ENCODE data around the gene SEMA3E. TPM values are rescaled to one million over a fixed set of nuclear protein-coding genes. Genes with fewer than 3 reads are reported as not detected.

Gene SEMA3E
- total RNA-seq, 1 experiment from 2014 or later = 5.8 TPM

DNA sequence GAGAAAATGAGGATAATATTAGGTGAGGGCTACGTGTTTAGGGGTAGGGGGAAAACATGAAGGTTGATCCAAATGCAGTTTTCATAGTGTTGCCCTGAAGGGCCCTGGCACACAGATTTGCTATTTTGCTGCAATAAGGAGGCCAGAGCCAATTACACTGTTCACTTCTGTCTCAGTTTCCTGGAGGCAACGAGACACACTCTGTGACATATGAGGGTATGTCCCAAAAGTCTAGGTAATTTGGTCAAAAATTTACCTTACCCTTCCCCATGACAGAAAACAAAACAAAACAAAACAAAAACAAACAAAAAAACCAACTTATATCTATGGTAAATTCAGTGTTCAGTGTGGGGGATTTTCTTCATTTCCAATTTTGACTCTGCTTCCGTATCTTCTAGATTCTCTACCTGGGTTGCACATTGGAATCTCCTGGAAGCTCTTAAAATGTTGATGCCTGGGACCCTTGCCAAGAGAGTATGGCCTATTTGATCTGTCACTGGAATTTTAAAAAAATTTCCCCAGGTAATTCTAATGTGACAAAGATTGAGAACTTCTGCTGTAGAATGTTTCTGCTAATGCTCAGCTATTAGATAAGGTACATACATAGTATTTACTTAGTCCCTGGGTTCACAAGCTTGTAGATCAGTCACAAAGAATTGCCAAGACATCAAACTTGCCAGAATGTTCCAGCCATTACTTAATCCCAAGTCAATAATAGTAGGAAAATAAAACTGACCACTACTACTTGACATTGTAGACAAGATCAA is 139.5 kb downstream of the SEMA3E start:
- Histone ChIP-seq H3K27me3 (ENCODE audit: control insufficient read depth, insufficient read depth, low read length) (no peaks in the 10 kb centered on the region), H3K36me3 (replicated peaks; ENCODE audit: control insufficient read depth, insufficient read depth, low read length) (no peaks in the 10 kb centered on the region), H3K4me3 (ENCODE audit: insufficient read depth, low read depth, low read length) (no peak overlapping the region)
- no peak for DNase-seq

DNA sequence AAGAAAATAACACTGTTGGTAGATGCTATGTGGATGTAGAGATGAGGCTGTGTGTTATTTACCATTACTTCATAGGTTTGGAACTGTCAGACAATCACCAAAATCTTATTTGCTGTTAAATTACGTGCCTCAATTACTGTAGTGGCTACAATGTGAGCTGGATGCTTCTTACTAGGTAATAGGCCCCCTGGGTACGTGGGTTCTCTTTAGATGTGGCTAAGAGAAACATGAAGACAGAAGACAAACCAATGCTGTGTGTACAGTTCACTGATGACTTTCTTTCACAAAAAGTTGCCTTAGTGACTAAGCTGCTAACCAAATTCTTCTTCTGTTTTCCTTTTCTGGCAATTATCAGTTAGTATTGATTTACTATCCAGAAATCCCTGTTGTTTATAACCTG is 144.6 kb downstream of the SEMA3E start:
- no peaks in the 10 kb centered on the region for H3K27me3 ChIP-seq (ENCODE audit: control insufficient read depth, insufficient read depth, low read length)
- no peaks in the 10 kb centered on the region for H3K36me3 ChIP-seq (replicated peaks; ENCODE audit: control insufficient read depth, insufficient read depth, low read length)
- no peak overlapping the region for H3K4me3 ChIP-seq (ENCODE audit: insufficient read depth, low read depth, low read length)
- DNase-seq = no peak

DNA sequence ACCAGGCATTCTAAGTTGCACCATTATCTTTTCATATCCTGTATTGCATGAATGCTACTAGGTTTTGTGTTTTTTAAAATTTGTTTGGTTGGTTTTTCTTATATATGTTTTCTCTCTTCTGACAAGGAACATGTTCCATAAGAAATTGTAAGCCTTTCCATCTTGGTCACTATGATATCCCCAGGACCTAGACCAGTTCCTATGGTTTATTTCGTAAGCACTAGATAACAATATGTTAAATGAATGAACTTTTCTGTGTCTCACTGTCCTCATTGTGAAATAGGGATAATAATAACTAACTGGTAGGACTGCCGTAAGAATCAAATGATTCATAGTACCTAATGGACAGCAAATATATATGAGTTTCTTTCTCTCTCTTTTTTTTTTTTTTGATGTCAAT is 146.3 kb downstream of the SEMA3E start:
- no peaks in the 10 kb centered on the region for H3K36me3 ChIP-seq (replicated peaks; ENCODE audit: control insufficient read depth, insufficient read depth, low read length)
- no peak for DNase-seq
- no peaks in the 10 kb centered on the region for H3K27me3 ChIP-seq (ENCODE audit: control insufficient read depth, insufficient read depth, low read length)
- no peak overlapping the region for H3K4me3 ChIP-seq (ENCODE audit: insufficient read depth, low read depth, low read length)

DNA sequence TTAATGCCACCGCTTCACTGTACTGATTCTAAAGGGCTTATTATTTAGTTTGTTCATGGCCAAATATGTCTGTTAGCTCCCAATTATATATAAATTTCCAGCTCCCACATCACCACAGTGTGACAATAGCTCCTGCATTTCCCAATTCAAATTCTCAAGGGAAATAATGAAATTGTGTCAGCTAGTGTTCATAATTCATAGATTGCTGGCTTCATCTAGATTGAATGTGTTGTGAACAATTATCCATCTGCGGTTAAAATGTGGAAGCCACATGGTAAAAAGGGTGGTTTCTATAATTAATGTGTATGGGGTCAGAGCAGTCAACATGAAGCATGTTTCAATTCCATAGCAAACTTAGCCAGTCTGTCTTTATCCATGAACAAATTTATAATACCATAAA is 154.3 kb downstream of the SEMA3E start:
- no peaks in the 10 kb centered on the region for H3K36me3 ChIP-seq (replicated peaks; ENCODE audit: control insufficient read depth, insufficient read depth, low read length)
- no peak for DNase-seq
- no peak overlapping the region for H3K4me3 ChIP-seq (ENCODE audit: insufficient read depth, low read depth, low read length)
- H3K27me3 ChIP-seq (ENCODE audit: control insufficient read depth, insufficient read depth, low read length) = no peaks in the 10 kb centered on the region

DNA sequence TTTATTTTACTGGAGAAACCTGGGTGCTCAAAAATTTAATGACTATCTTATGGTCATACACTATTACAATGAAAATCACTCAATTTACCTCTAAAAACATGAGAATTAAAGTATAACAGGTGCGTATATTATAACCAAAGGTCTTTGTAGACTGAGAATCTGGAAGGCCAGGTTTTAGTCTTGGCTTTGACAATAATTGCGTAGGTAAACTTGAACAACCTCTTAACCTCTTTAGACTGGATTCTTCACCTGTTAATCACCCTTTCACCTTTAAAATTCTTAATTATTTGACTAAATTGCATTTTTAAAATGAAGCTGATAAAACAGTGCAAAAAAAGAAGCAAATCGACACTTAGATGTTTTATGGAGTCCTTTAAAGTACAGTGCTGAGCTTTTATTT is 156.1 kb downstream of the SEMA3E start:
- DNase-seq = no peak
- Histone ChIP-seq H3K36me3 (replicated peaks; ENCODE audit: control insufficient read depth, insufficient read depth, low read length) (no peaks in the 10 kb centered on the region), H3K4me3 (ENCODE audit: insufficient read depth, low read depth, low read length) (no peak overlapping the region), H3K27me3 (ENCODE audit: control insufficient read depth, insufficient read depth, low read length) (no peaks in the 10 kb centered on the region)

DNA sequence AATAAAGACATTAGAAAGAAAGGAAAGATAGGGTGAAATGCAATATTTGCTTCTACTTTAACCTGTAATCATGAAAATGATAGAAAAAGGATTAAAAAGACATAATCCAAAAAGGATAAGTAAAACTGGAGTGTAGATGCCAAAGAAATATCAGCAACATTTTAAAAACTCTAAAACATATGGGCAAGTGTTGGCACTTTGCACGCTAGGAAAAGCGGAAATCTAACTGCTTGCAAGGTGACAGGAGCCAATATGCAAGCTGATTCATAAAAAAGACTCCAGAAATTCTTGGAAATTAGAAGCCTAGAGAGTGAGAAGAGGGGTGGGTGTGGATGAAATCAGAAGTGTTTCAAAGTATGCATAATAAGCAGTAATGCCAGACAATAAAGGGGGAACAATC is 161.1 kb downstream of the SEMA3E start:
- Histone ChIP-seq H3K27me3 (ENCODE audit: control insufficient read depth, insufficient read depth, low read length) (no peaks in the 10 kb centered on the region), H3K4me3 (ENCODE audit: insufficient read depth, low read depth, low read length) (no peak overlapping the region), H3K36me3 (replicated peaks; ENCODE audit: control insufficient read depth, insufficient read depth, low read length) (no peaks in the 10 kb centered on the region)
- no peak for DNase-seq

DNA sequence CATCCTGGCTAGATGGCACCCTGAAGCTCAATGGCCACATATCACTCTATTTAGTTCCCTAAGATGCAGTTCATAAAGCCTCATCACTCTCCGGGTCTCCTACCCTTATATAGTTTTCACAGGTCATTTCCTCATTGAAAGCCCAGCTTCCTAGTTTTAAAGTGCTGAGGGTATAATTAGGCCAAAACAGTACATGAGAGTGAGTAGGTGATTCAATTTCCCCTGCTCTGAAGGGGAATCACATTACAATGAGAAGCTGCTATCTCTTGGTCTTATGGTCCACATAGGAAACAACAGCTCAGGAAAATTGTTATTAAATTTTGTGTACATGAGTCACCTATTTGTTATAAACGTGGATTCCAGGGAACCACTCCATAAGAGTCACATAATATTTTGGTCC is 162.0 kb downstream of the SEMA3E start:
- H3K27me3 ChIP-seq (ENCODE audit: control insufficient read depth, insufficient read depth, low read length) = no peaks in the 10 kb centered on the region
- no peaks in the 10 kb centered on the region for H3K36me3 ChIP-seq (replicated peaks; ENCODE audit: control insufficient read depth, insufficient read depth, low read length)
- no peak overlapping the region for H3K4me3 ChIP-seq (ENCODE audit: insufficient read depth, low read depth, low read length)
- DNase-seq = no peak

DNA sequence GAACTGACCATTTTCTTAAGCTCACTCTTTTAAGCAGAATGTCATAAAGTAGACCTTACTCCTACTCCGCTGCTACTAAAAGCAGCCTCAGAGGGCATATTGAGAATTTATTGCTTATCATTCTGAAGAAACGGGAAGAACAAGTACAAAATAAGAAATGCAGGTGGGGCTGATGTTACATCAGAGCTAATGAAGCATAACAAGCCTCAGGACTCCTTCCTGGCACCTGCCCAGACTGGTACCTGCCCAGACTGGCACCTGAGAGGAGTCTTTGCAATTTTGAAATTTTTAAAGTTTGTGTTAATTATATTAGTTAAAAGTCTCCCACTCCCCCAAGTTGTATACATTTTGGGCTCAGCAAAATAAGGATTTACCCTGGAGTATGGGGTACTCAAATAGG is 162.4 kb downstream of the SEMA3E start:
- H3K36me3 ChIP-seq (replicated peaks; ENCODE audit: control insufficient read depth, insufficient read depth, low read length) = no peaks in the 10 kb centered on the region
- no peak overlapping the region for H3K4me3 ChIP-seq (ENCODE audit: insufficient read depth, low read depth, low read length)
- DNase-seq = no peak
- H3K27me3 ChIP-seq (ENCODE audit: control insufficient read depth, insufficient read depth, low read length) = no peaks in the 10 kb centered on the region

DNA sequence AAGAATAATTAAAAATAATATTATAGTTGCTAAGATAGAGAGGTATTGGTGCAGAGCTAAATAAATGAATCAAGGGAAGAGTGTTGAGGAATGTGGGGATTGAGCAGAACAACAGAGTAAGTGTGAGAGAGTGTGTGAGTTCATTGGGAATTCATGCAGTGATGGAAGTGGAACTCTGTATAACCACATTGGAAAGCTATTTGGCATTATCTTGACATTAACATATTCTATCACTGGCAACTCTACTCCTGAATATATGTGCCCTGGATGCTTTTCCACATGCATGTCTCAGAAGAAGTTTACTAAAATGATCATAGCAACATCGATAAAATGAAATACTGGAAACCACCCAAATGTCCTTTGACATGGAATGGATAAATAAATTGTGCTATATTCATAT is 164.1 kb downstream of the SEMA3E start:
- no peaks in the 10 kb centered on the region for H3K36me3 ChIP-seq (replicated peaks; ENCODE audit: control insufficient read depth, insufficient read depth, low read length)
- H3K4me3 ChIP-seq (ENCODE audit: insufficient read depth, low read depth, low read length) = no peak overlapping the region
- no peaks in the 10 kb centered on the region for H3K27me3 ChIP-seq (ENCODE audit: control insufficient read depth, insufficient read depth, low read length)
- DNase-seq = no peak

DNA sequence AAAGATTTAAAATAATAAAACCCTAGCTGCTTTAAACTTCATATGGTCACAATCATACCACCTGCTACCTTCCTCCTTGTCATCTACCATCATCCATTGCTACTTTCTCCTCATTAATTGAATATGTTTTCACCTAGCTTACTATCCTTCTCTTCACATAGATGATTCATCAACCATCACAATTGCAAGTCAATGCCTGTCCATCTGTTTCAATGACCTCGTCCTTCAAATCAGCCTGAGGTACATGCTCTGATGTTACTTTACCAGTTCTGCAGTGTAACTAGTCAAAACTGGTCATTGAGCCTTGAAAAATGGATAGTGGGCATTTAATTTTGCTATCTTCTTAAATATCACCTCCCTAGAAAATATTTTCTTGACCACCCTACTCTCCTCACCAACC is 164.7 kb downstream of the SEMA3E start:
- no peak for DNase-seq
- no peak overlapping the region for H3K4me3 ChIP-seq (ENCODE audit: insufficient read depth, low read depth, low read length)
- no peaks in the 10 kb centered on the region for H3K27me3 ChIP-seq (ENCODE audit: control insufficient read depth, insufficient read depth, low read length)
- H3K36me3 ChIP-seq (replicated peaks; ENCODE audit: control insufficient read depth, insufficient read depth, low read length) = no peaks in the 10 kb centered on the region

DNA sequence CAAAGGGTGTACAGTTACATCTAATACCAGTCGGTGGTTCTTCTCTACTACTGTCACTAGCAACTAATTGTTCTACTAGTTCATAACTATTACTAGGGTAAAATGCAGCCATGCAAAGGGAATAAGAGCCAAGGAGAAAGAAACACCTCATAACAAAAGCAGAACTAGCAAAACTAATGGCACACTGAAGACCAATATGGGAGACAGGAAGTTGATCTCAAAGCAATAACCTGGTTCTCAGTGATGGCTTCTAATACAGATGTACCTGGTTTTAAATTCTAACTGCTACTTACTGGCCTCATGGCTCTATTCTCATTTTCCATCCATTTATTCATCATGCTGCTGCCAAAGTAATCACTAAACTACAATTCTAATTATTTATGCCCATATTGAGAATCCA is 170.3 kb downstream of the SEMA3E start:
- no peak overlapping the region for H3K4me3 ChIP-seq (ENCODE audit: insufficient read depth, low read depth, low read length)
- no peaks in the 10 kb centered on the region for H3K36me3 ChIP-seq (replicated peaks; ENCODE audit: control insufficient read depth, insufficient read depth, low read length)
- no peaks in the 10 kb centered on the region for H3K27me3 ChIP-seq (ENCODE audit: control insufficient read depth, insufficient read depth, low read length)
- DNase-seq = no peak

DNA sequence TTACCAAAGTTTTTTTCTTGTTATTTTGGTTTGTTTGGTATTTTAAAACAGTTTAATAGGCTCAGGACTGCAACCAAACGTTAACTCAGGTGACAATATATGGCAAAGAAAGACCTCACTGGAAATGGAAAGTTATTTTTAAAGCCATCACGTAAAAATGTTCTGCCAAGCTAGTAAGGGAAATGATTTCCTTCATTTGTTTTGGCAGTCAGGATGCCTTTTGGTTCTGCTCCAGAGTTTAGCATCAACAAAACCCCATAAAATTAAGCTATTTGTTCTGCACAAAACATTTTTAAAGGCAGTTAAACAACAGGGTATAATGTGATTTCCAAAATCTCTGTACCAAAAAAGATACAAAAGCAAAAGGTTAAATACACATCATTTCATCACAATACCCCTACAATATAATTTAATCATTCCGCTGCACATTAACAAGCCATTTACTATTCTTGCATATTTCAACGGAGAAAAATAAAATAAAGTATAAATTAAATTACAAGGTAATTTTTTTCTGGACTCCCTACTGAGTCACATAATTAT is 172.4 kb downstream of the SEMA3E start:
- no peak for DNase-seq
- H3K27me3 ChIP-seq (ENCODE audit: control insufficient read depth, insufficient read depth, low read length) = no peaks in the 10 kb centered on the region
- no peak overlapping the region for H3K4me3 ChIP-seq (ENCODE audit: insufficient read depth, low read depth, low read length)
- H3K36me3 ChIP-seq (replicated peaks; ENCODE audit: control insufficient read depth, insufficient read depth, low read length) = no peaks in the 10 kb centered on the region

DNA sequence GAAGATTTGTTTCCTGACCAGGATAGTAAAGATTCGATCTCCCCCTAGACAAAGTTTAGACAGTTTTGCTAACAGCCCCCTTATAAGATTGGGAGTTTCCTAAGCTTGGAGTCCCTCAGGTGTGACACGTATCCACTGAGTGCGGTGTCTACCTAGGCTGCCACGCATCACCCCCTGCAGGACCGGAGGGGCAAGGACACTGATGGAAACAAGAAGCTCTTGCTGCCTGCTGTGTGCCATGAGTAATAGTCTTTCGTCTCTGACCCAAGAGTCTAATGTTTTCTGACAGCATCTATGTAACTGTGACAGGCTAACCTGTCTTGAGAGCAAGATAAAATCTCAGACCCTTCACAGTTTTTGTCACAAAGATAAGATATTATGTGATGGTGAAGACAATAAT is 173.5 kb downstream of the SEMA3E start:
- Histone ChIP-seq H3K4me3 (ENCODE audit: insufficient read depth, low read depth, low read length) (no peak overlapping the region), H3K27me3 (ENCODE audit: control insufficient read depth, insufficient read depth, low read length) (no peaks in the 10 kb centered on the region), H3K36me3 (replicated peaks; ENCODE audit: control insufficient read depth, insufficient read depth, low read length) (no peaks in the 10 kb centered on the region)
- DNase-seq = peak; percentile 14

DNA sequence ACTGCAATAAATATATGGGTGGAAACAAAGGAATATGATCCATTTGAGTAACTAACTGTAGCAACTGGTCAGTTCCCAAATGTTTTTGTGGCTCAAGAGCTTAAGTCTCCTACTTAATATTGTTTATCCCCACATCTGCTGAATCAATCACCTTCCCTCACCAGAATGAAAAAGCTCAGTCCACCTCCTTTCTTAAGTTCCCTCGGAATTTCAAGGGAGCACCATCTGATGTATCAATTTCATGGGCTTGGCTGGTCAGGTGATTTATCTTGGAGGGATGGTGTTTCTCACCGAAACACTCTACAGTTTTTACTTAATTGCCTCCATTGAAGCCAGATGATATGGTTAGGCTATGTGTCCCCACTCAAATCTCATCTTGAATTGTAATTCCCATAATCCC is 176.6 kb downstream of the SEMA3E start:
- no peaks in the 10 kb centered on the region for H3K36me3 ChIP-seq (replicated peaks; ENCODE audit: control insufficient read depth, insufficient read depth, low read length)
- no peaks in the 10 kb centered on the region for H3K27me3 ChIP-seq (ENCODE audit: control insufficient read depth, insufficient read depth, low read length)
- no peak overlapping the region for H3K4me3 ChIP-seq (ENCODE audit: insufficient read depth, low read depth, low read length)
- DNase-seq = no peak

DNA sequence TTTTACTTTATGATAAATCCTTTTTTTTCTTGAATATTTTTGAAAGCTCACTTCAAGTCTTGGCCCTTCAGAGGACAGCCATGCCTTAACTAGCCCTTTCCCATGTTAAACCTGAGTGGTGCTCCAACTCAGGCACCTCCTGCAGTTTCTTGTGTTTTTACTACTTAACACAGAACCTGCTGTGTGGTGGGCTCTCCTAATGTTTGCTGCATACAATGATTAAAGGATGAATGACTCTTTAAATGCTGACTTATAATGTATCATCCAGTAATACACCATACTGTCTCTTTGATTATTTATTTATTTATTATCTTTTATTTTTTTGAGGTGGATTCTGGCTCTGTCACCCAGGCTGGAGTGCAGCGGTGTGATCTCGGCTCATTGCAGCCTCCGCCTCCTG is 179.4 kb downstream of the SEMA3E start:
- no peak for DNase-seq
- Histone ChIP-seq H3K4me3 (ENCODE audit: insufficient read depth, low read depth, low read length) (no peak overlapping the region), H3K36me3 (replicated peaks; ENCODE audit: control insufficient read depth, insufficient read depth, low read length) (no peaks in the 10 kb centered on the region), H3K27me3 (ENCODE audit: control insufficient read depth, insufficient read depth, low read length) (no peaks in the 10 kb centered on the region)

DNA sequence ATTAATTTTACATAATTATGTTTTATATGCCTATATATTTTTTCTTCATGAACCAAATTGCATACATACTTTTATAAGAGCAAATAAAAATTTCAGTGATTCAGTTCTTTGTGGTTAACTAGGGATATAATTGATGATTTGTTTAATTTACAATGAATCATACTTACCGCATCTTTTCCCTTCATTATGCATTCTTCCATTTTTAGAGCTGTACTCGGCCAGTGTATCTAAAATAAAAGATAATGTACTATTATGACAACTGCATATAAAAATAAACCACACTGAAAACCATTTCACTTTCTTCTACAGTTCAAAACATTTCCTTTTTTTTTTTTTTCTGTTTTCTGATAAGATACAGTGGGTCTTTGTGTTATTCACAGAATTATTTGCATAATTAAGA is 179.9 kb downstream of the SEMA3E start:
- Histone ChIP-seq H3K27me3 (ENCODE audit: control insufficient read depth, insufficient read depth, low read length) (no peaks in the 10 kb centered on the region), H3K4me3 (ENCODE audit: insufficient read depth, low read depth, low read length) (no peak overlapping the region), H3K36me3 (replicated peaks; ENCODE audit: control insufficient read depth, insufficient read depth, low read length) (no peaks in the 10 kb centered on the region)
- no peak for DNase-seq
